HG03575 (cell line): ENCODE measurements around the gene PTPRG.

Experiments used
- ATAC-seq: cut with Tn5 transposase; IDR thresholded peaks from one replicate; pipeline ENCODE4 v1.9.1; 2021; ENCODE audit not compliant: unreplicated experiment, insufficient number of reproducible peaks, low FRiP score; ENCODE audit errors: extremely low read depth

The PTPRG gene

GRCh38 chr3:62144482-62144881, 583.1 kb downstream of the PTPRG start:
- ATAC-seq, result no peak

GRCh38 chr3:62145086-62145757, 583.9 kb downstream of the PTPRG start:
- ATAC-seq, result no peak

DNA sequence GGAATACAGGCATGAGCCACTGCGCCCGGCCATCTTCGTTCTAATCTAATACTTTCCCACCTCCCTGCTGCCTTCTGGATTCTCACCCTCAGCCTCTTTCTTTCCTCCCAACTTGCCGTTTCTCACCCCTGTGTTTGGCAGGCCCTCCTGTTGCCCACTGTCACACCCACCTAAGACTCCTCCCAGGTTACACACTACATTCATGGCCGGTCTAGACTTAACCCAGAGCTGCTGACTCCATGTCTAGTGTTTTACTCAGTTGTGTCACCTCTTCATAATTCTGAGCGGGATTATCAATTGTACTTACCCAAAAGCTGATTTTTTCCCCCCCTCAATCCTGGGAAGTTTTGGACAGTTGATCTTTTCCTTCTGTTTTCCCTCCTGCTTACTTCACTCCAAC, 588.2 kb downstream of the PTPRG start:
- ATAC-seq, result no peak

- ATAC-seq, result no peak
These were observed 588.6 kb downstream of the PTPRG start for GRCh38 chr3:62149962-62150361.

DNA sequence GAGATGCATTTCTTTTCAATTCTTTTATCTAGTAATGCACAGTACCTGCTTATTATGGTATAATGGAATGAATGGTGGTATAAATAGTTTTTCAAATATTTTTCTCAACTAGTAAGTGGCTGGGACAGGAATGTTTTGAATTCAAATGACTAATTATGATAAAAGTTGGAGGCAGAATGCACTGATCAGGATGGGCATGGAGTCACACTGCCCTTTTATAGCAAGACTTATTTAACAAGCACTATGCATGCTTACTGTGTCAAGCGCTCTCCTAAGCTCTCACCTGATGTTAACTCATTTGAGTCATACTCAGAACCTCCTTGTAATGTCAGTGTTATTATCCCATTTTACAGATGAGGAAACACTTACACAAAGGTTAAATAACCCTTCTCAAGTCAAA, 590.2 kb downstream of the PTPRG start:
- no peak for ATAC-seq

- no peak for ATAC-seq
These were observed 591.9 kb downstream of the PTPRG start for GRCh38 chr3:62153231-62153630.

GRCh38 chr3:62154457-62155148, 593.2 kb downstream of the PTPRG start:
- no peak for ATAC-seq

GRCh38 chr3:62159056-62159708, 597.8 kb downstream of the PTPRG start:
- ATAC-seq, result no peak

DNA sequence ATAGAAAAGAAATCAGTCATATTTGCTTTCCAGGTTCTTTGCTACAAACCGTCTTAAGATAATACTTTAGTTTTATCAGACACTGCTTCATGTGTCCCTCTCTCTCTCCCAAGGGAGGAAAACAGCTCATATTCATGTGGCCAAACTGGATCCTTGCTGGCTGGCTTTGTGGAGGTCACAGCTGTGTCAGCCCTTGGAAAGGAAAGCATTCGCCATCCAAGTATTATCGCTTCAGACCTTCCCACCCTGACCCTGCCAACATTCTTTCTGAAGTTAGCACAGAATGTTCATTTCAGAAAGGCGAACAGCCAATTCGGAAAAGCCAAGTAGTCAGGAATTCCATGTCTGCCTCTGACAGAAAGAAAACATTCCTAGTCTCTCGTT, 598.3 kb downstream of the PTPRG start:
- no peak for ATAC-seq

- no peak for ATAC-seq
These were observed 600.0 kb downstream of the PTPRG start for GRCh38 chr3:62161371-62161770.

- ATAC-seq, result no peak
These were observed 602.8 kb downstream of the PTPRG start for GRCh38 chr3:62164196-62164595.

GRCh38 chr3:62164746-62165145, 603.4 kb downstream of the PTPRG start:
- no peak for ATAC-seq

DNA sequence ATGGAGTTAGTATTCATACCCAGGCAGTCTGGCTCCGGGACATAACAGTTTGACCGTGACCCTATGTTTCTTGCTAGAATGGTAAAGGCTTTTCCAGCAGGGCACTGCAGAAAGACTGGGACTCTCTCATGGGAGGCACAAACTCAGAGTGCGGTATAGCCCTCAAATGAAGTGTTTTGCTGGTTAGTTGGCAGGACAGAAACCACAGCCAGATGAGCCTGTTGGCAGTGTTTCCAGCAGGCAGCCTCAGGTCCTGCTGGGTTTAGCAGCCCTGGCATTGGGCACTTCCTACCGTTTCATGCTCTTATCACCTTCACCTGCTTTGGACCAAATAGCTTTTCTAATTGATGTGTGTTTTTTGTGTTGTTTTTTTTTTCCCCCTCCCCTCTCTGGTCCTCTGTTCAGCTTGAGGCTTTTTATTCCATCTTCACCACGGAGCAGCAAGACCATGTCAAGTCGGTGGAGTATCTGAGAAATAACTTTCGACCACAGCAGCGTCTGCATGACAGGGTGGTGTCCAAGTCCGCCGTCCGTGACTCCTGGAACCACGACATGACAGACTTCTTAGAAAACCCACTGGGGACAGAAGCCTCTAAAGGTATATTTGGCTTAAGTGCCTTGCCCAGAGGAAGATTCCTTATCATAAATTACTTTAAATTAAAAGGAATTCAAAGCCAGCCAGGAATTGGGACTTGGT, 606.3 kb downstream of the PTPRG start:
- ATAC-seq, result no peak

DNA sequence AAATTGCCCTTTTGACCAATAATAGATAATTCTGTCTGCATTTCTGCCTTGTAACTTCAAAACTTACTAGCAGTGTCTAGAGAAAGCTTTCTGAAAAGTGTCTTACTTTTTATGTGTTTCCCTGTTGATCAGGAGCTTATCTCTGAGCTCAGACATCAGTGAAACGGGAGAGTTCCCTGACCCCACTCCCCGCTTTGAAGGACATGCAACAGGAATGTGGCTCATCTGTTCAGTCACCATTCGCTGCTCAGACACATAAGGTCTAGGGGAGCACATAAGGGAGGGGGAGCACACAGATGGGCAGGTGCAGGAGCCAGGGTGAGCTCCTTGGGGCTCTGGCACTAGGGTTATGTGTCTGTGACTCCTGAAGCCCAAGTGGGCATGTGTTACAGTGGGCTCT, 607.0 kb downstream of the PTPRG start:
- ATAC-seq, result no peak

- no peak for ATAC-seq
These were observed 608.7 kb downstream of the PTPRG start for GRCh38 chr3:62169906-62170660.

GRCh38 chr3:62171789-62172188, 610.4 kb downstream of the PTPRG start:
- ATAC-seq, result no peak

GRCh38 chr3:62172199-62172598, 610.8 kb downstream of the PTPRG start:
- no peak for ATAC-seq

- ATAC-seq, result no peak
These were observed 612.7 kb downstream of the PTPRG start for GRCh38 chr3:62173939-62174515.

DNA sequence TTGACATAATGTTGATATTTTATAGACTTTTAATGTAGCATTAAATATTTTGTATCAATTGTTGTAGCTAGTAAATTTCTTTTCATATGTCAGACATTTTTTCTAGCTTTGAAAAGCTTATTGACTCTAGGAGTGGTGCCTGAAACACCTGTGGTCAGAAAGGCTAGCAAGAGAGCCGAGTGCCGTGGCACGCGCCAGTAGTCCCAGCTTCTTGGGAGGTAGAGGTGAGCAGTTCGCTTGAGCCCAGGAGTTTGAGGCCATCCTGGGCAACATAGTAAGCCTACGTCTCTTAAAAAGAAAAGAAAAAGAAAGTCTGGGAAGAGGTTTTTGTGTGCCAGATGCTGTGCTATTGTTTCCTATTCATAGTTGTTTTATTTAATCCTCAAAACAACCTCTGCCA, 613.8 kb downstream of the PTPRG start:
- ATAC-seq, result no peak
